ENCODE results near the gene PTBP3. TPM values are rescaled to one million over a fixed set of nuclear protein-coding genes. Genes with fewer than 3 reads are reported as not detected.

Gene PTBP3
- total and polyA plus RNA-seq, 2 of the 13 experiments (the other 11 are each of a cell fraction or from before 2014, with no cell fraction given), result 52.8 to 61.1 TPM

GRCh38 chr9:112286926-112287325 is 46.5 kb downstream of the PTBP3 start:
- ATAC-seq, result no peak
- ChIA-PET POLR2A (no interaction called here), CTCF (ENCODE audit: low intra/inter-chr PET ratio, low total read pairs) (no interaction called here)
- no peak for TF ChIP-seq WIZ (CRISPR knock-in tag; IDR thresholded peaks at IDR 0.05)
- TF ChIP-seq TBX3 (IDR thresholded peaks at IDR 0.05; ENCODE audit: borderline replicate concordance), result no peak
- no peak for TF ChIP-seq ZKSCAN1 (IDR thresholded peaks at IDR 0.05; ENCODE audit: low read length)
- no peak for TF ChIP-seq TAF1 (CRISPR knock-in tag; IDR thresholded peaks at IDR 0.05)
- no peak for TF ChIP-seq AKNA (CRISPR knock-in tag; IDR thresholded peaks at IDR 0.05; ENCODE audit: borderline replicate concordance)
- no peak for TF ChIP-seq ZNF253 (CRISPR knock-in tag; IDR thresholded peaks at IDR 0.05; ENCODE audit: borderline replicate concordance)
- TF ChIP-seq ZBTB42 (CRISPR knock-in tag; IDR thresholded peaks at IDR 0.05), result no peak
- BruUV-seq (replicated peaks), result no TSS peak
- in situ Hi-C loops (cut with HindIII; ENCODE audit: extremely low pct_ligation_motif_present, low pct_unique_long_range_greater_than_20kb), result no loop called here
- no peaks in the 10 kb centered on the region for H3K27me3 ChIP-seq (ENCODE audit: control insufficient read depth in 1 of 2, insufficient read depth in 2 of 2, low read length in 2 of 2)
- no peak for FAIRE-seq
- WGBS (ENCODE audit: low lambda C conversion rate), result 100% methylated on average over 2 of the region's 2 CpGs
- peaks cover 25% of the 10 kb centered on the region for H3K9me3 ChIP-seq (ENCODE audit: low read length)
- H3K27ac ChIP-seq (ENCODE audit: extremely low read length, insufficient read depth, low read length), result no peak overlapping the region
- H3K36me3 ChIP-seq (replicated peaks in 1 of 2; ENCODE audit: control insufficient read depth in 1 of 2, insufficient read depth in 2 of 2, low read length in 2 of 2), result peaks cover 4 to 29% of the 10 kb centered on the region in 2 experiments; a peak in 3 of 5 replicates
- intact Hi-C loops (cut with micrococcal nuclease; ENCODE audit: unreplicated experiment), result no loop called here
- no peak overlapping the region for H3K9ac ChIP-seq (ENCODE audit: insufficient read depth, low read depth, low read length)
- no peaks in the 10 kb centered on the region; the same call in 1 of the 2 replicates for H4K20me1 ChIP-seq (ENCODE audit: insufficient read depth, low read length)
- no peak for DNase-seq (ENCODE audit: low spot score)
- H3K4me3 ChIP-seq (replicated peaks in 1 of 3; ENCODE audit: insufficient read depth in 1 of 3, low read depth in 2 of 3, low read length in 3 of 3), result no peak overlapping the region
- no peaks in the 10 kb centered on the region for H3K4me1 ChIP-seq (ENCODE audit: insufficient read depth, low read length)
- peaks cover 28% of the 10 kb centered on the region for H3K79me2 ChIP-seq (ENCODE audit: insufficient read depth, low read length)
- H3K4me2 ChIP-seq (ENCODE audit: low read depth, low read length), result no peak overlapping the region
- no peak overlapping the region for H2AFZ ChIP-seq (ENCODE audit: low read length)
